GM12874 (cell line): ENCODE data around the gene MAPK4.

ENCODE experiments used
- TF ChIP-seq, protein P1 (sequence below): IDR thresholded peaks from 2 replicates; pipeline ENCODE4 v1.5.1; 2011; ENCODE audit warnings: low read depth, mild to moderate bottlenecking, control low read depth, low read length, moderate library complexity; ENCODE audit not compliant: insufficient read depth

Gene MAPK4

DNA sequence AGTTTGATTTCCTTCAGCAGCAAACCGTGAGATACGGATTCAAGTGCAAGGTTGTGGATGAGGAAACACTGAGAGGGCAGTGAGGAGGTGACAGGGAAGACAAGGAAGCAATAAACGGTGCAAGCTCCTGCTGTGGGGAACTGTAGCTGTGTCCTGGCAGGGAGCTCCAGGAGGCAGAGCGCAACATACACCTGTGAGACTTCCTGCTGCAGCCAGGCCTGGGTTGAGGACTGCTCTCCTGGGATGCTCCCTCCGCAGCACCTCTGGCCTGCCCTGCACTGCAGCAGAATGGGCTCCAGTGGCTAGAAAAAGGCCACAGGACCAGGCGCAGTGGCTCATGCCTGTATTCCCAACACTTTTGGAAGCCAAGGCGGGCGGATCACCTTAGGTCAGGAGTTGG is 174.5 kb downstream of the MAPK4 start:
- TF ChIP-seq, protein P1, sequence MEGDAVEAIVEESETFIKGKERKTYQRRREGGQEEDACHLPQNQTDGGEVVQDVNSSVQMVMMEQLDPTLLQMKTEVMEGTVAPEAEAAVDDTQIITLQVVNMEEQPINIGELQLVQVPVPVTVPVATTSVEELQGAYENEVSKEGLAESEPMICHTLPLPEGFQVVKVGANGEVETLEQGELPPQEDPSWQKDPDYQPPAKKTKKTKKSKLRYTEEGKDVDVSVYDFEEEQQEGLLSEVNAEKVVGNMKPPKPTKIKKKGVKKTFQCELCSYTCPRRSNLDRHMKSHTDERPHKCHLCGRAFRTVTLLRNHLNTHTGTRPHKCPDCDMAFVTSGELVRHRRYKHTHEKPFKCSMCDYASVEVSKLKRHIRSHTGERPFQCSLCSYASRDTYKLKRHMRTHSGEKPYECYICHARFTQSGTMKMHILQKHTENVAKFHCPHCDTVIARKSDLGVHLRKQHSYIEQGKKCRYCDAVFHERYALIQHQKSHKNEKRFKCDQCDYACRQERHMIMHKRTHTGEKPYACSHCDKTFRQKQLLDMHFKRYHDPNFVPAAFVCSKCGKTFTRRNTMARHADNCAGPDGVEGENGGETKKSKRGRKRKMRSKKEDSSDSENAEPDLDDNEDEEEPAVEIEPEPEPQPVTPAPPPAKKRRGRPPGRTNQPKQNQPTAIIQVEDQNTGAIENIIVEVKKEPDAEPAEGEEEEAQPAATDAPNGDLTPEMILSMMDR, result no peak

DNA sequence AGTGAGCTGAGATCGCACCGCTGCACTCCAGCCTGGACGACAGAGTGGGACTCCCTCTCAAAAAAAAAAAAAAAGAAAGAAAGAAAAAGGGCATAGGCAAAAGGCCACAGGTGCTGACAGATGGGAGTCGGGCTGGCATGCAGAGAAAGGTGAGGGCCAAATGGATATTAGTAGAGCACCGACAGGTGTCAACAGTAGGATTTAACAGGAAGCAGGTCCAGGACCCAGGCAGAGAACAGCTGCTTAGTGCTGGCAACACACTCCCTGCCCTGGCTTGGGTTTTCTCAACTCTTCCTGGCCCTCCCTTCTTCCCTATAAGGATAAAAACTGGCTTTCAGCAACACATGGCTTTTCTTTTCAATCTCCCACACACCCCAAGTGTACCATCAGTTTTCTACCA is 175.0 kb downstream of the MAPK4 start:
- TF ChIP-seq, protein P1, result no peak

DNA sequence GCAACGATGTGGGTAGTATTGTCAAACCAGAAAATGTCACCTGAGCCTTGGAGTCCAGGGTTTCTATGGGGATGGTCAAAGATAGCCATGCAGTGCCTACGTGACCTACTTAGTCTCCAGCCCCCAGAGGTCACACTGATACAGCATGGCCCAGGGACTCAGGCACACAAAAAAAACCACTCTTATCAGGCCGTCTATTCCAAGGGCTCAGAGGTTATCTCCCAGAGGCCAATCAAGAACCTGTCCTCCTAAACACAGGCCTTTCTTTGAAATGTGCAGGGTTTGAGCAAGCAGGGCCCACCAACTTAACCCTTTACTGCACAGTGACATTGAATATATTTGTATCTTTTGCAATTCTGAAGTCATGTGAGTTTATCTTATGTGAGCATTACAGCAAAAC is 177.2 kb downstream of the MAPK4 start:
- TF ChIP-seq, protein P1, result no peak

DNA sequence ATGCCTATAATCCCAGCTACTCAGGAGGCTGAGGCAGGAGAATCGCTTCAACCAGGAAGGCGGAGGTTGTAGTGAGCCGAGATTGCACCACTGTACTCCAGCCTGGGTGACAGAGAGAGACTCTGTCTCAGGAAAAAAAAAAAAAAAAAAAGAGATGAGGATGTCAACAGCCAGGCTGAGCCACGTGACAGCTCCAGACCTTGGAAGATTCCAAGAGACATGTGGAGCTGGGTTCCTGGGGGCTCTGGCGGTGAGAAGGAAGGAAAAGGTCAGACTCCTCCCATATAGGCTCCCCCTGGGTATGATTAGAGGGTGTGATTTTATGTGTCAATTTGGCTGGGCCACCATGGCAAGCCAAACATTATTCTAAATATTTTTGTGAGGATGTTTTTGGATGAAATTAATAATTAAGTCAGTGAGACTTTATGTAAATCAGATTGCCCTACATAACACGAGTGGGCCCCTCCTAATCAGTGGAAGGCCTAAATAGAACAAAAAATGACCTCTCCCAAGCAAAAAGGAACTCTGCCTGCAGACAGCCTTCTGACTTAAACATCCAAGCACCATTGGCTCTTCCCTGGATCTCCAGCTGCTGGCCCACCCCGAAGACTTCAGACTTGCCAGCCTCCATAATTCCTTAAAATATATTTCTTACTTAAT is 178.3 kb downstream of the MAPK4 start:
- TF ChIP-seq, protein P1, result no peak

DNA sequence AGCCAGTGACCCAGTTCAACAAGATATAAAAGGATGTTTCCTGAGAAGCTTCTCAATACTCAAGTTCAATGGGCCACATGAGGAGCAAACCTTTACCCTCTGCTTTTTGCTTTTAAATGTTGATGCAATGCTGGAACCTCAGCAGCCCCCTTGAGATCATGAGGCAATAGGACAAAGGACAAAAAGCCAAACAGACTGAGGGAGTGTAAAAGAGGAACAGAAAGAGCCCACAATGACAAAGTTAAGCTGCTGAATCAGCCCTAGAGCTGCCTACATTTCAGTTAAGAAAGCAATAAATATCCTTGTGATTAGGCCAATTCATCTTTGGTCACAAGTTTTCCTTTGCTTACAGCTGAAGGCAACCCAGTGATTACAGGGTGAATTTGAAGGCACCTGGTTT is 183.1 kb downstream of the MAPK4 start:
- TF ChIP-seq, protein P1, result no peak

DNA sequence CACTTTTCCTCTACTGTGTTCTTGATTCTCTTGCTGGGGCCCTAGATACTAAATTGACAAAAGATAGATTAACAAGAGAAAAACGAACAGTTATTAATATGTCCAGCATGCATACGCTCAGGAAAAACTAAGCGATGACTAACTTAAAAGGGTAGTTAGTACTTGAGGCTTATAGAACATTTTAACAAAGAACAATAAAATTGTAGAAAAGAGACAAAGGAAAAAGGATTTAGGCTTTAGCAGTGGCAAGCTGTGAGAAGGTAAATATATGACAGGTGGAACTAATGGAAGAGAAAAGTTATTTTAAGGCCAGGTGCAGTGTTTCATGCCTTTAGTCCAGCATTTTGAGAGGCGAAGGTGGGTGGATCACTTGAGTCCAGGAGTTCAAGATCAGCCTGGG is 184.4 kb downstream of the MAPK4 start:
- TF ChIP-seq, protein P1, result no peak

DNA sequence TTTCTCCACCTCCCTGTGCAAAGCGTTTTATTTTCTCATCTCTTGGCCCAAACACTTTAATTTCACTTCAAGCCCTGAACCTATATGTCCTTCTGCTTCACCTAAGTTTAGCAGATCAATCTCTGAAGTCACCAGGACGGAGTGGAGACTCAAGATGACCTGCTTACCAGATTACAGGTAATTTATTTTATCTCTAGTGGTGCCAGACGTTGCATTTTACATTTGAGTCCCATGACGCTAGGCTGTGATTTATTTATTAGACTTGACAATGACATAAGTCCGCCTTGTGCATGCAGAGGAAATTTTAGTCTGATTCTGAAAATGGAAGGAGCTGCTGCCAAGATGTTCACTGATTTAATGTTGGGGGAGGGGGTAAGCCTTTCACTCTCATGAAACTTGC is 186.1 kb downstream of the MAPK4 start:
- TF ChIP-seq, protein P1, result no peak
